Activated T-cell treated with anti-CD3 and anti-CD28 coated beads, Interleukin-2, amount 50 U/mL, for 24 hours (primary cell): ENCODE data around the gene SPINK8.
A peak's percentile ranks its signal among the peaks of the same experiment; 100 is the strongest.
"Not testable (repeated sequence)": the region's sequence is repeated elsewhere in the genome, so short reads cannot be mapped to it uniquely, and the experiment has no call there.

Experiments used
- DNase-seq: peaks from one replicate; pipeline ENCODE4 v3.0.0-alpha.2; 2020
- H3K27ac Mint-ChIP-seq: 2 replicates; pipeline ENCODE4 v1.8.0; 2020; ENCODE audit warnings: mild to moderate bottlenecking, mixed read lengths
- H3K27me3 Mint-ChIP-seq: 2 replicates; pipeline ENCODE4 v1.8.0; 2020; ENCODE audit warnings: mixed read lengths
- H3K36me3 Mint-ChIP-seq: 2 replicates; pipeline ENCODE4 v1.8.0; 2020; ENCODE audit warnings: low read depth, mixed read lengths
- H3K4me1 Mint-ChIP-seq: 2 replicates; pipeline ENCODE4 v1.8.0; 2020; ENCODE audit warnings: low read depth, mixed read lengths
- H3K4me3 Mint-ChIP-seq: 2 replicates; pipeline ENCODE4 v1.8.0; 2020; ENCODE audit warnings: mild to moderate bottlenecking, moderate library complexity, mixed read lengths
- H3K9me3 Mint-ChIP-seq: 2 replicates; pipeline ENCODE4 v1.8.0; 2020; ENCODE audit warnings: mixed read lengths

Gene SPINK8

GRCh38 chr3:48344867-48345507 lies 11.5 kb upstream of the SPINK8 start:
- Mint-ChIP-seq H3K27me3 (no peaks in the 10 kb centered on the region), H3K36me3 (no peaks in the 10 kb centered on the region), H3K4me3 (no peak overlapping the region), H3K4me1 (no peaks in the 10 kb centered on the region), H3K27ac (no peak overlapping the region), H3K9me3 (no peaks in the 10 kb centered on the region)
- DNase-seq: no peak

GRCh38 chr3:48343432-48343831 lies 10.0 kb upstream of the SPINK8 start:
- H3K4me1 Mint-ChIP-seq: peaks cover 4% of the 10 kb centered on the region
- H3K9me3 Mint-ChIP-seq: no peaks in the 10 kb centered on the region
- no peaks in the 10 kb centered on the region for H3K27me3 Mint-ChIP-seq
- no peaks in the 10 kb centered on the region for H3K36me3 Mint-ChIP-seq
- DNase-seq: no peak
- H3K4me3 Mint-ChIP-seq: no peak overlapping the region
- no peak overlapping the region for H3K27ac Mint-ChIP-seq

- peaks cover 4% of the 10 kb centered on the region for H3K4me1 Mint-ChIP-seq
- H3K27ac Mint-ChIP-seq: no peak overlapping the region
Observed at GRCh38 chr3:48338635-48339034, 5.2 kb upstream of the SPINK8 start.

GRCh38 chr3:48337536-48337935 lies 4.1 kb upstream of the SPINK8 start:
- not testable (repeated sequence) for H3K9me3 Mint-ChIP-seq, H3K27ac Mint-ChIP-seq, H3K4me1 Mint-ChIP-seq, H3K4me3 Mint-ChIP-seq, DNase-seq, H3K36me3 Mint-ChIP-seq
- H3K27me3 Mint-ChIP-seq: peaks cover 18% of the 10 kb centered on the region

More at GRCh38 chr3:48338635-48339034, 5.2 kb upstream of the SPINK8 start:
- Mint-ChIP-seq H3K36me3 (no peaks in the 10 kb centered on the region), H3K9me3 (no peaks in the 10 kb centered on the region), H3K4me3 (no peak overlapping the region), H3K27me3 (peaks cover 11% of the 10 kb centered on the region)
- no peak for DNase-seq

- H3K4me1 Mint-ChIP-seq, H3K4me3 Mint-ChIP-seq, H3K27ac Mint-ChIP-seq, H3K9me3 Mint-ChIP-seq, DNase-seq, H3K36me3 Mint-ChIP-seq: not testable (repeated sequence)
- peaks cover 18% of the 10 kb centered on the region for H3K27me3 Mint-ChIP-seq
Observed at GRCh38 chr3:48335286-48335685, 1.8 kb upstream of the SPINK8 start.

- Mint-ChIP-seq H3K4me3 (no peak overlapping the region), H3K4me1 (peaks cover 4% of the 10 kb centered on the region), H3K27me3 (peaks cover 18% of the 10 kb centered on the region), H3K36me3 (no peaks in the 10 kb centered on the region), H3K9me3 (no peaks in the 10 kb centered on the region), H3K27ac (no peak overlapping the region)
- no peak for DNase-seq
Observed at GRCh38 chr3:48334605-48335004, 1.1 kb upstream of the SPINK8 start.

- not testable (repeated sequence) for H3K4me1 Mint-ChIP-seq, H3K4me3 Mint-ChIP-seq
- H3K27me3 Mint-ChIP-seq: peaks cover 18% of the 10 kb centered on the region
Observed at GRCh38 chr3:48331706-48332435, 1.6 kb downstream of the SPINK8 start.

GRCh38 chr3:48320996-48321395 lies 12.5 kb downstream of the SPINK8 start:
- H3K27me3 Mint-ChIP-seq: no peaks in the 10 kb centered on the region
- peaks cover 10% of the 10 kb centered on the region for H3K9me3 Mint-ChIP-seq
- H3K4me1 Mint-ChIP-seq: peaks cover 7% of the 10 kb centered on the region
- H3K4me3 Mint-ChIP-seq: no peak overlapping the region
- H3K36me3 Mint-ChIP-seq: no peaks in the 10 kb centered on the region
- H3K27ac Mint-ChIP-seq: peak overlapping the region; percentile 18
- no peak for DNase-seq

More at GRCh38 chr3:48331706-48332435, 1.6 kb downstream of the SPINK8 start:
- not testable (repeated sequence) for DNase-seq, H3K36me3 Mint-ChIP-seq, H3K9me3 Mint-ChIP-seq, H3K27ac Mint-ChIP-seq

- DNase-seq: no peak
- peaks cover 7% of the 10 kb centered on the region for H3K4me1 Mint-ChIP-seq
- H3K27ac Mint-ChIP-seq: no peak overlapping the region
- peaks cover 2% of the 10 kb centered on the region for H3K36me3 Mint-ChIP-seq
- H3K27me3 Mint-ChIP-seq: peaks cover 3% of the 10 kb centered on the region
- no peak overlapping the region for H3K4me3 Mint-ChIP-seq
- peaks cover 26% of the 10 kb centered on the region for H3K9me3 Mint-ChIP-seq
Observed at GRCh38 chr3:48318713-48319468, 14.6 kb downstream of the SPINK8 start.

- no peak for DNase-seq
- Mint-ChIP-seq H3K9me3 (peaks cover 32% of the 10 kb centered on the region), H3K36me3 (peaks cover 2% of the 10 kb centered on the region), H3K27me3 (peaks cover 5% of the 10 kb centered on the region), H3K4me3 (no peak overlapping the region), H3K4me1 (no peaks in the 10 kb centered on the region), H3K27ac (no peak overlapping the region)
Observed at GRCh38 chr3:48314542-48314941, 18.9 kb downstream of the SPINK8 start.

GRCh38 chr3:48306860-48307530 lies 26.5 kb downstream of the SPINK8 start:
- Mint-ChIP-seq H3K27ac (no peak overlapping the region), H3K9me3 (no peaks in the 10 kb centered on the region), H3K36me3 (peaks cover 13% of the 10 kb centered on the region), H3K4me1 (peaks cover 11% of the 10 kb centered on the region), H3K4me3 (no peak overlapping the region), H3K27me3 (peaks cover under 1% of the 10 kb centered on the region)
- DNase-seq: no peak

GRCh38 chr3:48306290-48306689 lies 27.2 kb downstream of the SPINK8 start:
- H3K27me3 Mint-ChIP-seq: no peaks in the 10 kb centered on the region
- H3K36me3 Mint-ChIP-seq: peaks cover 18% of the 10 kb centered on the region
- H3K4me3 Mint-ChIP-seq: no peak overlapping the region
- DNase-seq: no peak
- peaks cover 15% of the 10 kb centered on the region for H3K4me1 Mint-ChIP-seq
- no peak overlapping the region for H3K27ac Mint-ChIP-seq
- no peaks in the 10 kb centered on the region for H3K9me3 Mint-ChIP-seq

GRCh38 chr3:48305396-48305795 lies 28.1 kb downstream of the SPINK8 start:
- no peaks in the 10 kb centered on the region for H3K27me3 Mint-ChIP-seq
- peaks cover 23% of the 10 kb centered on the region for H3K36me3 Mint-ChIP-seq
- H3K4me3 Mint-ChIP-seq: no peak overlapping the region
- H3K9me3 Mint-ChIP-seq: no peaks in the 10 kb centered on the region
- peaks cover 17% of the 10 kb centered on the region for H3K4me1 Mint-ChIP-seq
- no peak overlapping the region for H3K27ac Mint-ChIP-seq
- no peak for DNase-seq

- peaks cover 43% of the 10 kb centered on the region for H3K36me3 Mint-ChIP-seq
- no peaks in the 10 kb centered on the region for H3K9me3 Mint-ChIP-seq
- peaks cover 34% of the 10 kb centered on the region for H3K4me1 Mint-ChIP-seq
- DNase-seq: no peak
- peak overlapping the region; percentile 94 for H3K4me3 Mint-ChIP-seq
- no peaks in the 10 kb centered on the region for H3K27me3 Mint-ChIP-seq
- no peak overlapping the region for H3K27ac Mint-ChIP-seq
Observed at GRCh38 chr3:48303021-48303420, 30.4 kb downstream of the SPINK8 start.
